NCI-H2171 (cell line): Measurements from ENCODE around the gene MYO1C.

Source experiments
- DNase-seq: peaks from one replicate; lab custom pipeline; 2025; lab: John Stamatoyannopoulos, UW

Gene MYO1C

GRCh38 chr17:1484676-1485422, 7.6 kb downstream of the MYO1C start:
- peak; percentile 46 for DNase-seq

- DNase-seq, result no peak
Observed at GRCh38 chr17:1484060-1484535, 8.4 kb downstream of the MYO1C start.

GRCh38 chr17:1482680-1483079, 9.8 kb downstream of the MYO1C start:
- DNase-seq, result no peak

GRCh38 chr17:1481736-1482135, 10.8 kb downstream of the MYO1C start:
- DNase-seq, result no peak

- no peak for DNase-seq
Observed at GRCh38 chr17:1480747-1481465, 11.6 kb downstream of the MYO1C start.

- DNase-seq, result no peak
Observed at GRCh38 chr17:1478418-1478817, 14.1 kb downstream of the MYO1C start.

- DNase-seq, result no peak
Observed at GRCh38 chr17:1475321-1475854, 17.1 kb downstream of the MYO1C start.

GRCh38 chr17:1474402-1475189, 17.9 kb downstream of the MYO1C start:
- DNase-seq, result no peak

GRCh38 chr17:1473841-1474240, 18.6 kb downstream of the MYO1C start:
- no peak for DNase-seq

GRCh38 chr17:1473170-1473569, 19.3 kb downstream of the MYO1C start:
- DNase-seq, result no peak

- no peak for DNase-seq
Observed at GRCh38 chr17:1471911-1472821, 20.3 kb downstream of the MYO1C start.

- DNase-seq, result no peak
Observed at GRCh38 chr17:1471490-1471889, 21.0 kb downstream of the MYO1C start.

GRCh38 chr17:1470755-1471462, 21.6 kb downstream of the MYO1C start:
- DNase-seq, result no peak

- DNase-seq, result no peak
Observed at GRCh38 chr17:1470071-1470754, 22.3 kb downstream of the MYO1C start.

GRCh38 chr17:1469231-1469852, 23.1 kb downstream of the MYO1C start:
- no peak for DNase-seq

GRCh38 chr17:1467898-1468492, 24.5 kb downstream of the MYO1C start:
- DNase-seq, result no peak

- DNase-seq, result no peak
Observed at GRCh38 chr17:1467258-1467657, 25.2 kb downstream of the MYO1C start.

GRCh38 chr17:1464186-1464585, 28.3 kb downstream of the MYO1C start:
- DNase-seq, result no peak
